Measurements from ENCODE around the gene RAPGEF6. TPM values are rescaled to one million over a fixed set of nuclear protein-coding genes. Genes with fewer than 3 reads are reported as not detected.

Gene RAPGEF6
- total RNA-seq, 1 donor from 2014 or later, result 12.5 TPM

Other genes with a start within 250 kb of the RAPGEF6 start
- 26.4 and 29.0 TPM in 2 replicates for gene FNIP1, start 161.8 kb upstream of the RAPGEF6 start, total RNA-seq